Measurements from ENCODE around the gene GABRB1.

GRCh38 chr4:47073647-47074046 lies 42.3 kb downstream of the GABRB1 start:
- TF ChIP-seq CTCF (conservative IDR thresholded peaks at IDR 0.05; ENCODE audit: low read depth, low read length) (no peak), EZH2phosphoT487 (IDR thresholded peaks at IDR 0.05; ENCODE audit: borderline replicate concordance, low read length) (no peak), EZH2 (IDR thresholded peaks at IDR 0.05; ENCODE audit: low read length, unreplicated experiment) (no peak)
